H9 (cell line): ENCODE data around the gene SH3TC2. TPM values are rescaled to one million over a fixed set of nuclear protein-coding genes. Genes with fewer than 3 reads are reported as not detected.

Experiments used
- DNase-seq: peaks from one replicate; pipeline ENCODE4 v3.0.0-alpha.2; 2017
- H2AFZ ChIP-seq: one replicate; pipeline ENCODE4 v1.6.1; 2013; ENCODE audit warnings: mild to moderate bottlenecking, low read length, control low read depth, moderate library complexity
- H2AK5ac ChIP-seq: 2 replicates; pipeline ENCODE4 v1.6.1; 2013; ENCODE audit warnings: low read length, control low read depth, mixed read lengths; ENCODE audit not compliant: insufficient read length
- H2BK120ac ChIP-seq: one replicate; pipeline ENCODE4 v1.6.1; 2013; ENCODE audit warnings: low read depth, mild to moderate bottlenecking, low read length, control low read depth, inconsistent platforms; ENCODE audit not compliant: poor library complexity, severe bottlenecking
- H2BK12ac ChIP-seq: 2 replicates; pipeline ENCODE4 v1.6.1; 2013; ENCODE audit warnings: low read length, control low read depth, mixed read lengths, low read depth; ENCODE audit not compliant: insufficient read length
- H2BK15ac ChIP-seq: 2 replicates; pipeline ENCODE4 v1.6.1; 2013; ENCODE audit warnings: low read depth, low read length, control low read depth
- H2BK20ac ChIP-seq: one replicate; pipeline ENCODE4 v1.6.1; 2013; ENCODE audit warnings: low read depth, mild to moderate bottlenecking, low read length, control low read depth, inconsistent platforms; ENCODE audit not compliant: poor library complexity, severe bottlenecking
- H2BK5ac ChIP-seq: 2 replicates; pipeline ENCODE4 v1.6.1; 2013; ENCODE audit warnings: low read length, control low read depth, mixed read lengths; ENCODE audit not compliant: insufficient read length
- H3K14ac ChIP-seq: 2 replicates; pipeline ENCODE4 v1.6.1; 2013; ENCODE audit warnings: low read length, control low read depth; ENCODE audit not compliant: insufficient read depth
- H3K18ac ChIP-seq: 2 replicates; pipeline ENCODE4 v1.6.1; 2013; ENCODE audit warnings: low read depth, mild to moderate bottlenecking, mixed read lengths, low read length, control low read depth; ENCODE audit not compliant: insufficient read length
- H3K23ac ChIP-seq: 2 replicates; pipeline ENCODE4 v1.6.1; 2013; ENCODE audit warnings: low read length, control low read depth, mixed read lengths, low read depth; ENCODE audit not compliant: insufficient read length
- H3K23me2 ChIP-seq: 2 replicates; pipeline ENCODE4 v1.6.1; 2013; ENCODE audit warnings: low read depth, mild to moderate bottlenecking, mixed read lengths, low read length, control low read depth; ENCODE audit not compliant: insufficient read length, poor library complexity, severe bottlenecking
- H3K27ac ChIP-seq: 2 replicates; pipeline ENCODE4 v1.5.1; 2013; ENCODE audit warnings: low read length, control low read depth, mixed read lengths, low read depth; ENCODE audit not compliant: insufficient read length
- H3K27me3 ChIP-seq: 2 replicates; pipeline ENCODE4 v1.6.1; 2013; ENCODE audit warnings: low read length, control low read depth, inconsistent platforms; ENCODE audit not compliant: insufficient read depth
- H3K4ac ChIP-seq: 2 replicates; pipeline ENCODE4 v1.6.1; 2013; ENCODE audit warnings: low read depth, mild to moderate bottlenecking, control low read depth, inconsistent platforms, low read length, moderate library complexity
- H3K4me1 ChIP-seq: 2 replicates; pipeline ENCODE4 v1.6.1; 2013; ENCODE audit warnings: low read length, control low read depth, inconsistent platforms; ENCODE audit not compliant: insufficient read depth
- H3K4me2 ChIP-seq: 2 replicates; pipeline ENCODE4 v1.6.1; 2013; ENCODE audit warnings: low read length, control low read depth, mixed read lengths; ENCODE audit not compliant: insufficient read length, insufficient read depth
- H3K56ac ChIP-seq: 2 replicates; pipeline ENCODE4 v1.6.1; 2013; ENCODE audit warnings: low read depth, mild to moderate bottlenecking, mixed read lengths, low read length, control low read depth; ENCODE audit not compliant: insufficient read length
- H3K79me1 ChIP-seq: 2 replicates; pipeline ENCODE4 v1.6.1; 2013; ENCODE audit warnings: low read depth, mild to moderate bottlenecking, moderate library complexity, low read length, control low read depth, inconsistent platforms; ENCODE audit not compliant: insufficient read depth, poor library complexity, severe bottlenecking
- H3K79me2 ChIP-seq: 2 replicates; pipeline ENCODE4 v1.6.1; 2013; ENCODE audit warnings: low read length, control low read depth, inconsistent platforms; ENCODE audit not compliant: insufficient read depth
- H3K9ac ChIP-seq: 2 replicates; pipeline ENCODE4 v1.6.1; 2013; ENCODE audit warnings: low read length, control low read depth, mixed read lengths; ENCODE audit not compliant: insufficient read length; ENCODE audit errors: extremely low read depth
- H3K9me3 ChIP-seq: one replicate; pipeline ENCODE4 v1.6.1; 2013; ENCODE audit warnings: low read depth, low read length, inconsistent platforms; ENCODE audit not compliant: control insufficient read depth
- H3T11ph ChIP-seq: one replicate; pipeline ENCODE4 v1.6.1; 2013; ENCODE audit warnings: mild to moderate bottlenecking, low read length, control low read depth, inconsistent platforms
- H4K20me1 ChIP-seq: one replicate; pipeline ENCODE4 v1.6.1; 2013; ENCODE audit not compliant: control insufficient read depth, insufficient read length, insufficient read depth
- H4K5ac ChIP-seq: 2 replicates; pipeline ENCODE4 v1.6.1; 2013; ENCODE audit warnings: low read depth, mild to moderate bottlenecking, mixed read lengths, low read length, control low read depth; ENCODE audit not compliant: insufficient read length
- H4K8ac ChIP-seq: replicated peaks from 2 replicates; pipeline ENCODE4 v1.6.1; 2013; ENCODE audit warnings: low read length, control low read depth, mixed read lengths, low read depth; ENCODE audit not compliant: insufficient read length
- H4K91ac ChIP-seq: 2 replicates; pipeline ENCODE4 v1.6.1; 2013; ENCODE audit warnings: low read depth, mild to moderate bottlenecking, moderate library complexity, mixed read lengths, low read length, control low read depth; ENCODE audit not compliant: insufficient read length
- H3K27ac Mint-ChIP-seq, 3 experiments: 2 replicates in 2 of 3; 3 replicates in 1 of 3; pipeline ENCODE4 v1.8.0; 2020 to 2021; ENCODE audit warnings: mixed read lengths in 3 of 3, mild to moderate bottlenecking in 1 of 3, moderate library complexity in 1 of 3
- H3K27me3 Mint-ChIP-seq: 2 replicates; pipeline ENCODE4 v1.8.0; 2021; ENCODE audit warnings: low read depth, mild to moderate bottlenecking, moderate library complexity, mixed read lengths
- H3K36me3 Mint-ChIP-seq, 3 experiments: 2 replicates in 2 of 3; 3 replicates in 1 of 3; pipeline ENCODE4 v1.8.0; 2020 to 2021; ENCODE audit warnings: low read depth in 3 of 3, mixed read lengths in 3 of 3; ENCODE audit not compliant: insufficient read depth in 1 of 3
- H3K4me1 Mint-ChIP-seq, 2 experiments: 2 replicates each; pipeline ENCODE4 v1.8.0; 2020; ENCODE audit warnings: mixed read lengths in 2 of 2
- H3K4me3 Mint-ChIP-seq, 2 experiments: 2 replicates in 1 of 2; 3 replicates in 1 of 2; pipeline ENCODE4 v1.8.0; 2020 to 2021; ENCODE audit warnings: mild to moderate bottlenecking in 2 of 2, mixed read lengths in 2 of 2, moderate library complexity in 1 of 2
- H3K9me3 Mint-ChIP-seq, 2 experiments: 2 replicates in 1 of 2; 3 replicates in 1 of 2; pipeline ENCODE4 v1.8.0; 2020; ENCODE audit warnings: mild to moderate bottlenecking in 2 of 2, mixed read lengths in 2 of 2, moderate library complexity in 1 of 2
- WGBS: extraction: QIAGEN DNeasy Blood & Tissue Kit; methylation state at CpG from one replicate; pipeline ENCODE4 v1.1.7; 2013; ENCODE audit warnings: missing lambda C conversion rate, low lambda C conversion rate, mixed read lengths; ENCODE audit not compliant: insufficient read length; ENCODE audit errors: extremely low coverage; 5-methylcytosine and 5-hydroxymethylcytosine counted together
- total RNA-seq: library from RNA; stranded (reverse); gene quantifications from 2 replicates; pipeline ENCODE4 v1.2.1, GENCODE V29; 2021
- TF ChIP-seq, protein P1 (sequence below): fragments of 200-600 bp; sonication (generic); conservative IDR thresholded peaks from 3 replicates; pipeline ENCODE4 v1.8.0; 2021; ENCODE audit warnings: antibody characterized with exemption, mild to moderate bottlenecking

SH3TC2 gene
- total RNA-seq, 1 experiment from 2014 or later = not detected

DNA sequence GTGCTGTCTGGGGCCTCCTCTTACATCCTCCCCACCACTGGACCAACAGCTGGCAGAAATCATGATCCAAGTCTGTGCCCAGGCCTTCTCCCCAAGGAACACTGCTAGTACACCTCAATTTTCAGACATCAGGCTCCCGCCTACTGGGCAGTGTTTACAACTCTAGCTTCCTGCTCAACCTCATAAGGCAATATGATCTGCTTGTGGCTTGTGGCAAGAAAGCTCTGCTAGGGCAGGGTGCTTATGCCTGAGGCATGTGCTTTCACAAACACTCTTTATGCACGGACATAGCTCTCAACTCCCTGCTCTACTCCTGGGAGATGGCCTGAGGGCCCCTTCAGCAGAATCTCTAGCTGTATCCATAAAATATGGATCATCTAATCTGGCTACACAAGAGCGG, 32.5 kb downstream of the SH3TC2 start:
- no peak overlapping the region for H3K4ac ChIP-seq
- H3K79me1 ChIP-seq = no peaks in the 10 kb centered on the region
- no peaks in the 10 kb centered on the region for H4K20me1 ChIP-seq
- no peak overlapping the region for H2AFZ ChIP-seq
- no peak overlapping the region for H4K91ac ChIP-seq
- H3K9me3 ChIP-seq = no peaks in the 10 kb centered on the region
- H4K5ac ChIP-seq = no peak overlapping the region
- H2BK15ac ChIP-seq = no peak overlapping the region
- H3K4me2 ChIP-seq = no peak overlapping the region
- H3K27me3 Mint-ChIP-seq = no peaks in the 10 kb centered on the region; the same call in none of the 2 replicates
- no peak overlapping the region for H2BK5ac ChIP-seq
- no peaks in the 10 kb centered on the region for H3K36me3 Mint-ChIP-seq
- H3K56ac ChIP-seq = no peak overlapping the region
- H3K27me3 ChIP-seq = no peaks in the 10 kb centered on the region
- H3K27ac Mint-ChIP-seq = no peak overlapping the region
- no peak overlapping the region for H3K9ac ChIP-seq
- H3K14ac ChIP-seq = no peak overlapping the region
- H3K4me1 ChIP-seq = no peaks in the 10 kb centered on the region
- no peaks in the 10 kb centered on the region for H3K4me1 Mint-ChIP-seq
- TF ChIP-seq, protein P1, sequence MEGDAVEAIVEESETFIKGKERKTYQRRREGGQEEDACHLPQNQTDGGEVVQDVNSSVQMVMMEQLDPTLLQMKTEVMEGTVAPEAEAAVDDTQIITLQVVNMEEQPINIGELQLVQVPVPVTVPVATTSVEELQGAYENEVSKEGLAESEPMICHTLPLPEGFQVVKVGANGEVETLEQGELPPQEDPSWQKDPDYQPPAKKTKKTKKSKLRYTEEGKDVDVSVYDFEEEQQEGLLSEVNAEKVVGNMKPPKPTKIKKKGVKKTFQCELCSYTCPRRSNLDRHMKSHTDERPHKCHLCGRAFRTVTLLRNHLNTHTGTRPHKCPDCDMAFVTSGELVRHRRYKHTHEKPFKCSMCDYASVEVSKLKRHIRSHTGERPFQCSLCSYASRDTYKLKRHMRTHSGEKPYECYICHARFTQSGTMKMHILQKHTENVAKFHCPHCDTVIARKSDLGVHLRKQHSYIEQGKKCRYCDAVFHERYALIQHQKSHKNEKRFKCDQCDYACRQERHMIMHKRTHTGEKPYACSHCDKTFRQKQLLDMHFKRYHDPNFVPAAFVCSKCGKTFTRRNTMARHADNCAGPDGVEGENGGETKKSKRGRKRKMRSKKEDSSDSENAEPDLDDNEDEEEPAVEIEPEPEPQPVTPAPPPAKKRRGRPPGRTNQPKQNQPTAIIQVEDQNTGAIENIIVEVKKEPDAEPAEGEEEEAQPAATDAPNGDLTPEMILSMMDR = no peak
- H3K23ac ChIP-seq = no peak overlapping the region
- no peak overlapping the region for H2AK5ac ChIP-seq
- no peaks in the 10 kb centered on the region for H3K9me3 Mint-ChIP-seq
- no peak overlapping the region for H3K18ac ChIP-seq
- DNase-seq = no peak
- no peaks in the 10 kb centered on the region for H3K79me2 ChIP-seq
- H2BK20ac ChIP-seq = no peak overlapping the region
- no peak overlapping the region for H2BK120ac ChIP-seq
- H2BK12ac ChIP-seq = no peak overlapping the region
- H4K8ac ChIP-seq = no peak overlapping the region
- no CpG with 5 or more reads among the region's 3 CpGs for WGBS
- no peak overlapping the region for H3T11ph ChIP-seq
- no peaks in the 10 kb centered on the region for H3K23me2 ChIP-seq
- no peak overlapping the region for H3K27ac ChIP-seq
- no peak overlapping the region for H3K4me3 Mint-ChIP-seq
